Ovary (tissue), 3 donors: ENCODE results near the gene HDC.

Experiments
- CTCF ChIP-seq, 3 donors: fragments of 450-650 bp in 2 of 3; fragments of 200-600 bp in 1 of 3; IDR thresholded peaks; one replicate each; pipeline versions ENCODE4 v1.5.1 to v1.8.0; 2016 to 2022; ENCODE audit warnings: antibody characterized with exemption in 3 of 3, mild to moderate bottlenecking in 1 of 3
- POLR2A ChIP-seq: fragments of 450-650 bp; IDR thresholded peaks from one replicate; pipeline ENCODE4 v1.6.1; 2017; ENCODE audit warnings: antibody characterized with exemption, mild to moderate bottlenecking, moderate library complexity
- donor health status: DM: no; HTN: no; CAD: no.

- TF ChIP-seq CTCF (IDR thresholded peaks at IDR 0.05) (no peak), POLR2A (no peak)
These were observed 9.6 kb upstream of the HDC start for GRCh38 chr15:50275091-50275490.
